Measurements from ENCODE around the gene DCAF10.

DNA sequence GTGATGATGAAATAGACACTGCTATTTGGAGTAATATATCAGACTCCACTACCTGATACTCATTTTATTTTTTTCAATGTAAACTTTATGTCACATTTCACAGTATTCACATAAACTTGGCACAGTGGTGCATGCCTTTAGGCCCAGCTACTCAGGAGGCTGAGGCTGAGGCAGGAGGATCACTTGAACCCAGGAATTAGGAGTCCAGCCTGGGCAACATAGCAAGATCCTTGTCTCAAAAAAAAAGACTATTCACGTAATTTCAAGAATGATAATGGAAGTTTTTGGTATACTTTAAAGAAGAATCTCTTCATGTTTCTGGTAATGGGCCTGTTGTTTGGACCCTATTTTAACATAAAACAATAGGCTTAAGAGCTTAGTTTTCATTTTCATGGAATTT lies 56.0 kb downstream of the DCAF10 start:
- TF ChIP-seq POLR2AphosphoS5 (IDR thresholded peaks at IDR 0.05; ENCODE audit: borderline replicate concordance, low read depth, low read length) (no peak), EZH2 (IDR thresholded peaks at IDR 0.05) (no peak)

Measured in SK-N-MC (cell line).